Endothelial cell of umbilical vein (primary cell): Measurements from ENCODE around the gene DYNLL2. TPM values are rescaled to one million over a fixed set of nuclear protein-coding genes. Genes with fewer than 3 reads are reported as not detected.

Experiments
- BruUV-seq: library from RNA; stranded (reverse); fragments of 400-500 nt; replicated peaks from 2 replicates; lab custom pipeline; 2021; lab: Mats Ljungman, UMichigan
- CTCF ChIA-PET: fragments of 300-600, 350-600 bp; sonication (Branson Sonifier 250); formaldehyde crosslinking; loops from one replicate; lab custom pipeline; 2021; ENCODE audit warnings: antibody characterized with exemption, inconsistent platforms; lab: Charles Lee
- POLR2A ChIA-PET: fragments of 300-600, 350-600 bp; sonication (Branson Sonifier 250); formaldehyde crosslinking; loops from one replicate; lab custom pipeline; 2021; ENCODE audit warnings: antibody characterized with exemption, inconsistent platforms; lab: Charles Lee
- DNase-seq: peaks from one replicate; pipeline ENCODE4 v3.0.0-alpha.2; 2011; ENCODE audit warnings: low read depth, low spot score
- FAIRE-seq: peaks from 2 replicates; lab custom pipeline; 2011; peaks lifted over from hg19 to GRCh38; lab: Jason Lieb, UNC
- H2AFZ ChIP-seq: 2 replicates; pipeline ENCODE4 v1.6.0; 2012; ENCODE audit warnings: low read depth, low read length, control low read depth, inconsistent platforms
- H3K27ac ChIP-seq: 2 replicates; pipeline ENCODE4 v1.5.1; 2011; ENCODE audit warnings: low read depth, mild to moderate bottlenecking, control low read depth, low read length, moderate library complexity; ENCODE audit not compliant: insufficient read depth
- H3K27me3 ChIP-seq, 2 experiments: 2 replicates each; pipeline versions ENCODE4 v1.6.0 to v1.6.1; 2011; ENCODE audit warnings: low read length in 2 of 2, mixed read lengths in 1 of 2; ENCODE audit not compliant: control insufficient read depth in 2 of 2, insufficient read depth in 2 of 2
- H3K36me3 ChIP-seq, 2 experiments: 2 replicates in 1 of 2; 3 replicates in 1 of 2; pipeline ENCODE4 v1.5.1; 2011; ENCODE audit warnings: low read length in 2 of 2, mild to moderate bottlenecking in 1 of 2, moderate library complexity in 1 of 2; ENCODE audit not compliant: control insufficient read depth in 2 of 2, insufficient read depth in 2 of 2; ENCODE audit errors: extremely low read depth in 1 of 2
- H3K4me1 ChIP-seq: 3 replicates; pipeline ENCODE4 v1.5.1; 2011; ENCODE audit warnings: mild to moderate bottlenecking, low read length; ENCODE audit not compliant: control insufficient read depth, insufficient read depth; ENCODE audit errors: extremely low read depth
- H3K4me2 ChIP-seq: 2 replicates; pipeline ENCODE4 v1.6.1; 2011; ENCODE audit warnings: low read length, control low read depth, mixed read lengths; ENCODE audit not compliant: insufficient read depth
- H3K4me3 ChIP-seq, 3 experiments: fragments of 200-600 bp in 1 of 3; sonication (generic), shearing (Covaris generic) in 1 of 3; replicated peaks in 1 of 3; 2 replicates each; pipeline ENCODE4 v1.5.1; 2011 to 2016; ENCODE audit warnings: control low read depth in 3 of 3, low read length in 3 of 3, mild to moderate bottlenecking in 2 of 3, inconsistent platforms in 1 of 3, low read depth in 1 of 3, moderate library complexity in 1 of 3; ENCODE audit not compliant: insufficient read depth in 1 of 3
- H3K79me2 ChIP-seq: 2 replicates; pipeline ENCODE4 v1.6.0; 2012; ENCODE audit warnings: low read length, inconsistent platforms; ENCODE audit not compliant: control insufficient read depth, insufficient read depth
- H3K9ac ChIP-seq: replicated peaks from 2 replicates; pipeline ENCODE3; 2011; ENCODE audit warnings: low read length, control low read depth; ENCODE audit not compliant: insufficient read depth; ENCODE audit errors: extremely low read depth
- H3K9me1 ChIP-seq: replicated peaks from 3 replicates; pipeline ENCODE4 v1.6.0; 2011; ENCODE audit warnings: mild to moderate bottlenecking, low read length; ENCODE audit not compliant: control insufficient read depth, insufficient read depth; ENCODE audit errors: extremely low read depth
- H3K9me3 ChIP-seq: replicated peaks from 2 replicates; pipeline ENCODE4 v1.5.1; 2012; ENCODE audit warnings: low read length, inconsistent platforms; ENCODE audit not compliant: control insufficient read depth, insufficient read depth
- H4K20me1 ChIP-seq: replicated peaks from 2 replicates; pipeline ENCODE3; 2011; ENCODE audit warnings: mild to moderate bottlenecking, low read length; ENCODE audit not compliant: control insufficient read depth, insufficient read depth; ENCODE audit errors: extremely low read depth
- EZH2 ChIP-seq: IDR thresholded peaks from 2 replicates; pipeline ENCODE4 v1.6.1; 2012; ENCODE audit warnings: borderline replicate concordance, low read depth, mild to moderate bottlenecking, moderate library complexity, low read length, inconsistent platforms; ENCODE audit not compliant: severe bottlenecking
- JUN ChIP-seq: IDR thresholded peaks from 2 replicates; pipeline ENCODE4 v1.6.1; 2011; ENCODE audit warnings: borderline replicate concordance, low read depth; ENCODE audit not compliant: insufficient read length, insufficient read depth
- MYC ChIP-seq: IDR thresholded peaks from one replicate; pipeline ENCODE4 v1.6.1; 2011; ENCODE audit warnings: mild to moderate bottlenecking, low read depth, low read length
- POLR2AphosphoS5 ChIP-seq: IDR thresholded peaks from 2 replicates; pipeline ENCODE4 v1.6.1; 2012; ENCODE audit warnings: low read depth, mild to moderate bottlenecking, control low read depth, low read length, moderate library complexity; ENCODE audit not compliant: insufficient read depth
- dilution Hi-C: fragments of 300-500 bp; cut with MboI; formaldehyde crosslinking; loops from one replicate; pipeline ENCODE4 v1.15.0; 2019; ENCODE audit warnings: low sequenced_read_pairs; ENCODE audit not compliant: extremely low pct_ligation_motif_present
- intact Hi-C: fragments of 100-400 bp; cut with micrococcal nuclease; formaldehyde crosslinking; loops from one replicate; pipeline ENCODE4 v1.10.0; 2022
- polyA plus RNA-seq, 4 experiments: library from polyadenylated mRNA; depleted of rRNA in 3 of 4; stranded (reverse) in 3 of 4; unstranded in 1 of 4; fragments of >200 nt; gene quantifications; 2 replicates each; pipeline versions ENCODE4 v1.2.1 to v1.2.3, GENCODE V29; 2011 to 2012; ENCODE audit warnings: missing spikeins in 1 of 4
- total RNA-seq: library from RNA; stranded (reverse); gene quantifications from 2 replicates; pipeline ENCODE4 v1.2.3, GENCODE V29; 2021
- TF ChIP-seq, protein P1 (sequence below), 2 donors: IDR thresholded peaks; 1 replicate in 1 of 2; 2 replicates in 1 of 2; pipeline ENCODE4 v1.5.1; 2011; ENCODE audit warnings: low read length in 2 of 2, mild to moderate bottlenecking in 2 of 2, moderate library complexity in 2 of 2, control low read depth in 1 of 2, inconsistent platforms in 1 of 2, low read depth in 1 of 2; ENCODE audit not compliant: insufficient read depth in 1 of 2; ENCODE audit errors: extremely low read depth in 1 of 2

Gene DYNLL2
- total and polyA plus RNA-seq, 2 donors (not counting 3 experiments of a cell fraction or from before 2014, with no cell fraction given) = 7.4 to 19.0 TPM

DNA sequence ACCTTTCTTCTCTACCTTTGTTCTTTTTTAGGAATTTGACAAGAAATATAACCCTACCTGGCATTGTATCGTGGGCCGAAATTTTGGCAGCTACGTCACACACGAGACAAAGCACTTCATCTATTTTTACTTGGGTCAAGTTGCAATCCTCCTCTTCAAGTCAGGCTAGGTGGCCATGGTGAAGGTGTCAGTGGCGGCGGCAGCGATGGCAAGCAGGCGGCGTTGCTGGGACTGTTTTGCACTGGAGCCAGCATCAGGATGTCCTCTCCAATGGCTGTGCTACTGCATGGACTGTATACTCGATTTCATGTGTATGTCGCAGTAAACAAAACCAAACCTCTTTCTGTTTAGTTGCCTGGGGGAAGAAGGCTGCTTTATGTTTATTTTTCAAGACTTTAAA, 5.9 kb downstream of the DYNLL2 start:
- ChIA-PET CTCF (no interaction called here), POLR2A (no interaction called here)
- Histone ChIP-seq H3K36me3 (peaks cover 2 to 34% of the 10 kb centered on the region in 2 experiments), H4K20me1 (peaks cover 4% of the 10 kb centered on the region), H3K27ac (no peak overlapping the region), H3K4me3 (no peak overlapping the region), H3K79me2 (peaks cover 46% of the 10 kb centered on the region), H3K9me3 (no peaks in the 10 kb centered on the region), H3K4me2 (no peak overlapping the region), H2AFZ (no peak overlapping the region), H3K9ac (no peak overlapping the region), H3K27me3 (no peaks in the 10 kb centered on the region), H3K4me1 (peaks cover 8% of the 10 kb centered on the region), H3K9me1 (no peaks in the 10 kb centered on the region)
- no TSS peak for BruUV-seq
- FAIRE-seq (no peak), DNase-seq (no peak)
- TF ChIP-seq, protein P1, sequence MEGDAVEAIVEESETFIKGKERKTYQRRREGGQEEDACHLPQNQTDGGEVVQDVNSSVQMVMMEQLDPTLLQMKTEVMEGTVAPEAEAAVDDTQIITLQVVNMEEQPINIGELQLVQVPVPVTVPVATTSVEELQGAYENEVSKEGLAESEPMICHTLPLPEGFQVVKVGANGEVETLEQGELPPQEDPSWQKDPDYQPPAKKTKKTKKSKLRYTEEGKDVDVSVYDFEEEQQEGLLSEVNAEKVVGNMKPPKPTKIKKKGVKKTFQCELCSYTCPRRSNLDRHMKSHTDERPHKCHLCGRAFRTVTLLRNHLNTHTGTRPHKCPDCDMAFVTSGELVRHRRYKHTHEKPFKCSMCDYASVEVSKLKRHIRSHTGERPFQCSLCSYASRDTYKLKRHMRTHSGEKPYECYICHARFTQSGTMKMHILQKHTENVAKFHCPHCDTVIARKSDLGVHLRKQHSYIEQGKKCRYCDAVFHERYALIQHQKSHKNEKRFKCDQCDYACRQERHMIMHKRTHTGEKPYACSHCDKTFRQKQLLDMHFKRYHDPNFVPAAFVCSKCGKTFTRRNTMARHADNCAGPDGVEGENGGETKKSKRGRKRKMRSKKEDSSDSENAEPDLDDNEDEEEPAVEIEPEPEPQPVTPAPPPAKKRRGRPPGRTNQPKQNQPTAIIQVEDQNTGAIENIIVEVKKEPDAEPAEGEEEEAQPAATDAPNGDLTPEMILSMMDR (IDR thresholded peaks at IDR 0.05; ENCODE audit: extremely low read depth in 1 of 2, insufficient read depth in 1 of 2, low read depth in 1 of 2, low read length in 2 of 2) = no peak
- TF ChIP-seq POLR2AphosphoS5 = no peak
- dilution Hi-C loops (no loop called here), intact Hi-C loops (no loop called here)

DNA sequence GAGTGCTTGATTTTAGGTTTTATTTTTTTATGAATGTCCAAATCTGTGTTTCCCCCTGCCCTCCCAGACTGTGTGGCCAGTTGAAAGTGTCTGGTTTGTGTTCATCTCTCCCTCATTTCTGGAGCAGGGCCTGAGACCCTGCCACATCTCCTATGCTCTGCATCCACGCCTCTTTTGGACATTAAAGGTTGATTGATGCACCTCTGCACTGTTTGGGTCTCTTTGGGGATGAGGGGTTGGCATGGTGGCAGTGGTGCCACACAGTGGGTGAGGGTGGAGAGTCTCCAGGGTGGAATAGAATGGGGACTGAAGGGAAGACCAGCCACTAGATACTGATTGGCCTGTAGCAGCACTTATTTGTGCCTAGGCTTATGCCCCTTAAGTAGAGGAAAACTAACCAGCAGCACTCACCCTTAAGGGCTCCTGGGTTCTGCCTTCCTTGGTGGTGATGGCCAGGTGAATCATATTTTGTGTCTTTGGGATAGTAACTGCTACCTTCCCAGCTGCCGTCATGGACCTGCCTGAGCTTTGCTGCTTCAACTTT, 7.9 kb downstream of the DYNLL2 start:
- dilution Hi-C loops (no loop called here), intact Hi-C loops (no loop called here)
- FAIRE-seq (no peak), DNase-seq (no peak)
- CTCF ChIA-PET = interaction anchor here (1.3 kb wide), 1 partner anchor 9 kb away, joined by 4 read pairs; no protein-coding TSS in a partner anchor
- Histone ChIP-seq H3K27me3 (no peaks in the 10 kb centered on the region), H3K4me1 (no peaks in the 10 kb centered on the region), H3K9ac (no peak overlapping the region), H3K79me2 (peaks cover 26% of the 10 kb centered on the region), H3K27ac (no peak overlapping the region), H3K4me2 (no peak overlapping the region), H3K9me3 (no peaks in the 10 kb centered on the region), H2AFZ (no peak overlapping the region), H3K4me3 (no peak overlapping the region), H3K9me1 (no peaks in the 10 kb centered on the region), H3K36me3 (peaks cover 5 to 31% of the 10 kb centered on the region in 2 experiments), H4K20me1 (no peaks in the 10 kb centered on the region)
- TF ChIP-seq JUN (no peak), EZH2 (no peak), MYC (no peak)
- TF ChIP-seq, protein P1 (IDR thresholded peaks at IDR 0.05; ENCODE audit: extremely low read depth in 1 of 2, insufficient read depth in 1 of 2, low read depth in 1 of 2, low read length in 2 of 2) = no peak
- POLR2A ChIA-PET = no interaction called here
- BruUV-seq = no TSS peak
